ENCODE measurements around the gene TOX2. TPM values are rescaled to one million over a fixed set of nuclear protein-coding genes. Genes with fewer than 3 reads are reported as not detected.

Gene TOX2
- total and polyA plus RNA-seq, 2 of the 8 experiments (the other 6 are each of a cell fraction or from before 2014, with no cell fraction given): 1.8 to 3.4 TPM

- Histone ChIP-seq H3K79me1 (ENCODE audit: low read depth, low read length) (no peaks in the 10 kb centered on the region), H4K91ac (replicated peaks; ENCODE audit: insufficient read length, low read length) (no peak overlapping the region), H3K27me3 (replicated peaks in 1 of 4; ENCODE audit: control insufficient read depth in 3 of 4, extremely low read depth in 1 of 4, insufficient read depth in 3 of 4, low read length in 3 of 4) (no peaks in the 10 kb centered on the region), H3K56ac (replicated peaks; ENCODE audit: insufficient read length, low read depth, low read length) (no peak overlapping the region), H2BK120ac (replicated peaks; ENCODE audit: low read depth, low read length) (no peak overlapping the region), H2BK12ac (ENCODE audit: low read depth, low read length) (no peak overlapping the region), H3K4me1 (replicated peaks in 1 of 4; ENCODE audit: control insufficient read depth in 3 of 4, insufficient read depth in 4 of 4, low read length in 3 of 4) (peaks cover 6 to 15% (median 12%) of the 10 kb centered on the region in 4 experiments), H3K79me2 (ENCODE audit: control insufficient read depth in 1 of 2, insufficient read depth in 2 of 2, low read length in 2 of 2) (no peaks in the 10 kb centered on the region), H2AK5ac (ENCODE audit: low read depth, low read length) (no peak overlapping the region), H4K8ac (ENCODE audit: extremely low read depth, insufficient read depth, low read length) (no peak overlapping the region), H3K23ac (ENCODE audit: insufficient read length) (no peak overlapping the region), H3K27ac (ENCODE audit: low read depth, low read length) (no peak overlapping the region), H3K23me2 (ENCODE audit: low read depth, low read length) (peaks cover 2% of the 10 kb centered on the region; the same call in 1 of the 2 replicates), H2BK15ac (ENCODE audit: low read length) (no peak overlapping the region), H3K4ac (replicated peaks; ENCODE audit: insufficient read length, low read depth, low read length) (no peak overlapping the region), H2BK20ac (ENCODE audit: low read length) (no peak overlapping the region), H2BK5ac (ENCODE audit: low read depth, low read length) (no peak overlapping the region), H3K9me3 (ENCODE audit: insufficient read depth in 2 of 2, low read depth in 1 of 2, low read length in 1 of 2) (no peaks in the 10 kb centered on the region), H3K18ac (ENCODE audit: extremely low read depth, low read length) (no peak overlapping the region), H3K14ac (ENCODE audit: insufficient read length) (no peak overlapping the region), H3K9ac (replicated peaks in 1 of 4; ENCODE audit: extremely low read depth in 1 of 4, low read depth in 3 of 4, low read length in 3 of 4) (no peak overlapping the region), H3K4me3 (ENCODE audit: extremely low read depth in 1 of 4, insufficient read depth in 2 of 4, low read depth in 3 of 4, low read length in 4 of 4) (no peak overlapping the region), H3K4me2 (ENCODE audit: insufficient read depth in 1 of 2, low read depth in 2 of 2, low read length in 2 of 2) (no peak overlapping the region; a peak in 1 of 4 replicates), H4K20me1 (replicated peaks in 1 of 2; ENCODE audit: control insufficient read depth in 1 of 2, insufficient read depth in 2 of 2, low read length in 2 of 2) (no peaks in the 10 kb centered on the region), H2AFZ (ENCODE audit: low read length) (0 out of 2 replicates have a peak overlapping the region, but pooled peaks have one; percentile 22), H3K36me3 (ENCODE audit: control insufficient read depth in 2 of 4, insufficient read depth in 4 of 4, low read length in 3 of 4) (no peaks in the 10 kb centered on the region), H4K5ac (ENCODE audit: insufficient read length, low read depth, low read length) (no peak overlapping the region)
- ChIA-PET POLR2A (ENCODE audit: partially characterized antibody) (no interaction called here), CTCF (ENCODE audit: partially characterized antibody) (interaction anchor here (1.0 kb wide), 1 partner anchor 16 kb away, joined by 7 read pairs; no protein-coding TSS in a partner anchor)
- WGBS, 2 experiments (ENCODE audit: extremely low coverage in 1 of 2, insufficient coverage in 1 of 2, insufficient read length in 1 of 2, insufficient replicate concordance in 2 of 2, low coverage in 1 of 2, low lambda C conversion rate in 2 of 2, missing lambda C conversion rate in 1 of 2): 86% methylated on average over 4 of the region's 4 CpGs; no CpG with 5 or more reads in 1 of the 2 experiments
- TF ChIP-seq POLR2AphosphoS5 (IDR thresholded peaks at IDR 0.05; ENCODE audit: low read depth, low read length) (no peak), EGR1 (IDR thresholded peaks at IDR 0.05; ENCODE audit: borderline replicate concordance, low read depth, low read length) (no peak), GTF2F1 (IDR thresholded peaks at IDR 0.05; ENCODE audit: borderline replicate concordance, low read depth, low read length) (no peak), SIRT6 (IDR thresholded peaks at IDR 0.05; ENCODE audit: low read length) (no peak), SIX5 (IDR thresholded peaks at IDR 0.05; ENCODE audit: low read depth, low read length) (no peak), SP2 (IDR thresholded peaks at IDR 0.05; ENCODE audit: low read length) (no peak), KDM4A (IDR thresholded peaks at IDR 0.05; ENCODE audit: low read depth, low read length, severe bottlenecking) (no peak), NANOG (IDR thresholded peaks at IDR 0.05; ENCODE audit: insufficient read depth, low read depth, low read length, poor library complexity, severe bottlenecking) (no peak), SRF (IDR thresholded peaks at IDR 0.05; ENCODE audit: low read depth, low read length) (no peak), USF2 (IDR thresholded peaks at IDR 0.05; ENCODE audit: low read length) (no peak)
- DNase-seq (ENCODE audit: low read depth in 1 of 2, low spot score in 2 of 2) (no peak), FAIRE-seq (no peak)
Observed at GRCh38 chr20:43895235-43895634, 19.4 kb upstream of the TOX2 start.

All from H1 (cell line).